Dermis microvascular lymphatic vessel endothelial cell (primary cell): ENCODE results near the gene WIPF1. TPM values are rescaled to one million over a fixed set of nuclear protein-coding genes. Genes with fewer than 3 reads are reported as not detected.
A peak's percentile ranks its signal among the peaks of the same experiment; 100 is the strongest.

Experiments
- DNase-seq, 2 donors: peaks; one replicate each; pipeline versions ENCODE4 v3.0.0 to v3.0.0-alpha.2; 2010; ENCODE audit warnings: low read depth in 2 of 2
- total RNA-seq: library from RNA; depleted of rRNA; stranded (reverse); fragments of >200 nt; gene quantifications from 2 replicates; pipeline ENCODE4 v1.2.1, GENCODE V29; 2014

The WIPF1 gene
- total RNA-seq, 1 donor from 2014 or later, result 7.8 TPM

GRCh38 chr2:174623106-174623637 is 25.6 kb upstream of the WIPF1 start:
- peak in 1 of 2 donors; percentile 12 for DNase-seq

- DNase-seq, result no peak
Measured at GRCh38 chr2:174621323-174621722, 23.7 kb upstream of the WIPF1 start.

- no peak for DNase-seq
Measured at GRCh38 chr2:174618179-174618578, 20.6 kb upstream of the WIPF1 start.

- DNase-seq, result no peak
Measured at GRCh38 chr2:174617718-174618117, 20.1 kb upstream of the WIPF1 start.

GRCh38 chr2:174617120-174617519 is 19.5 kb upstream of the WIPF1 start:
- peak; percentile 16 to 54 for DNase-seq

GRCh38 chr2:174615871-174616436 is 18.4 kb upstream of the WIPF1 start:
- DNase-seq, result peak; percentile 83 to 92

GRCh38 chr2:174614261-174614660 is 16.7 kb upstream of the WIPF1 start:
- no peak for DNase-seq

GRCh38 chr2:174613531-174613930 is 15.9 kb upstream of the WIPF1 start:
- no peak for DNase-seq

- DNase-seq, result no peak
Measured at GRCh38 chr2:174612970-174613369, 15.4 kb upstream of the WIPF1 start.

GRCh38 chr2:174611854-174612253 is 14.2 kb upstream of the WIPF1 start:
- DNase-seq, result no peak

GRCh38 chr2:174611006-174611405 is 13.4 kb upstream of the WIPF1 start:
- DNase-seq, result no peak

GRCh38 chr2:174610243-174610995 is 12.8 kb upstream of the WIPF1 start:
- DNase-seq, result no peak

- no peak for DNase-seq
Measured at GRCh38 chr2:174609261-174609660, 11.7 kb upstream of the WIPF1 start.

- no peak for DNase-seq
Measured at GRCh38 chr2:174608866-174609214, 11.2 kb upstream of the WIPF1 start.

GRCh38 chr2:174607989-174608865 is 10.6 kb upstream of the WIPF1 start:
- DNase-seq, result peak in 1 of 2 donors; percentile 28

- DNase-seq, result no peak
Measured at GRCh38 chr2:174607584-174607983, 10.0 kb upstream of the WIPF1 start.

- DNase-seq, result peak; percentile 44 to 83
Measured at GRCh38 chr2:174606336-174606735, 8.7 kb upstream of the WIPF1 start.

GRCh38 chr2:174605687-174606086 is 8.1 kb upstream of the WIPF1 start:
- peak in 1 of 2 donors; percentile 45 for DNase-seq

GRCh38 chr2:174603280-174603679 is 5.7 kb upstream of the WIPF1 start:
- DNase-seq, result peak; percentile 58 to 64

- no peak for DNase-seq
Measured at GRCh38 chr2:174602745-174603144, 5.1 kb upstream of the WIPF1 start.

- no peak for DNase-seq
Measured at GRCh38 chr2:174600349-174600748, 2.7 kb upstream of the WIPF1 start.

- no peak for DNase-seq
Measured at GRCh38 chr2:174599310-174599921, 1.8 kb upstream of the WIPF1 start.
